ENCODE data around the gene MRE11. TPM values are rescaled to one million over a fixed set of nuclear protein-coding genes. Genes with fewer than 3 reads are reported as not detected.
"Not testable (repeated sequence)": the region's sequence is repeated elsewhere in the genome, so short reads cannot be mapped to it uniquely, and the experiment has no call there.

Gene MRE11
- total RNA-seq, 1 donor from 2014 or later, result 7.3 TPM

DNA sequence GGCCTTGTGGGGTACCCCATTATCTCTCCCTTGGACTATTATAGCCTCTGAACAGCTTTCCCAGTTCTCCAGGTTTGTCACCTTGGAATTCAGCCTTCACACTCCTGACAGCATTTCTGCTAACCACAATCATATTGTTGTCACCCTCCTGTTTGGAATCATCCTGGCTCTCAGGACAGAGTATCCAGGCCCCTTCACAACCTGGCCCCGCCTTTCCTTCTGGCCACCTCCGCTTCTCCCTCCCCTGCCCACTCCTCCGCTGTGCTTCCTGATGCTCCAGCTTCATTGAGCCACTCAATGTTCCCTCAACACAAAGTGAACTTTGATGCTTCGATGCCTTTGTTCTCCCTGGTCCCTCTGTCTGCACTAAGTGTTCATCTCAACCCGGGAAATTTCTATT, 95.5 kb downstream of the MRE11 start:
- Histone ChIP-seq H3K27me3 (ENCODE audit: low read depth) (peaks cover 47% of the 10 kb centered on the region), H3K4me1 (peaks cover 13% of the 10 kb centered on the region), H3K27ac (replicated peaks) (no peak overlapping the region), H3K4me3 (no peak overlapping the region), H3K36me3 (no peaks in the 10 kb centered on the region), H3K9me3 (replicated peaks) (no peaks in the 10 kb centered on the region)
- TF ChIP-seq CTCF (IDR thresholded peaks at IDR 0.05; ENCODE audit: borderline replicate concordance), result no peak
- intact Hi-C loops (cut with micrococcal nuclease), result no loop called here
- DNase-seq, result no peak

- peaks cover 9% of the 10 kb centered on the region for H3K9me3 ChIP-seq (replicated peaks)
- H3K4me1 ChIP-seq, result peaks cover 9% of the 10 kb centered on the region
- DNase-seq, result no peak
- H3K4me3 ChIP-seq, result no peak overlapping the region
- no peak for TF ChIP-seq CTCF (IDR thresholded peaks at IDR 0.05; ENCODE audit: borderline replicate concordance)
- no peaks in the 10 kb centered on the region for H3K36me3 ChIP-seq
- intact Hi-C loops (cut with micrococcal nuclease), result no loop called here
- H3K27ac ChIP-seq (replicated peaks), result no peak overlapping the region
- H3K27me3 ChIP-seq (ENCODE audit: low read depth), result peaks cover 33% of the 10 kb centered on the region
Observed at GRCh38 chr11:94396282-94396681, 97.4 kb downstream of the MRE11 start.

DNA sequence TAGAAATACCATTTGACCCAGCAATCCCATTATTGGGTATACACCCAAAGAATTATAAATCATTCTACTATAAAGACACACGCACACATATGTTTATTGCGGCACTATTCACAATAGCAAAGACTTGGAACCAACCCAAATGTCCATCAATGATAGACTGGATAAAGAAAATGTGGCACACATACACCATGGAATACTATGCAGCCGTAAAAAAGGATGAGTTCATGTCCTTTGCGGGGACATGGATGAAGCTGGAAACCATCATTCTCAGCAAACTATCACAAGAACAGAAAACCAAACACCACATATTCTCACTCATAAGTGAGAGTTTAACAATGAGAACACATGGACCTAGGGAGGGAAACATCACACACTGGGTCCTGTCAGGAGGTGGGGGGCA, 101.7 kb downstream of the MRE11 start:
- H3K36me3 ChIP-seq; intact Hi-C loops (cut with micrococcal nuclease); H3K4me1 ChIP-seq; H3K27ac ChIP-seq (replicated peaks); H3K27me3 ChIP-seq (ENCODE audit: low read depth); DNase-seq; H3K4me3 ChIP-seq: not testable (repeated sequence)
- peaks cover 24% of the 10 kb centered on the region for H3K9me3 ChIP-seq (replicated peaks)

DNA sequence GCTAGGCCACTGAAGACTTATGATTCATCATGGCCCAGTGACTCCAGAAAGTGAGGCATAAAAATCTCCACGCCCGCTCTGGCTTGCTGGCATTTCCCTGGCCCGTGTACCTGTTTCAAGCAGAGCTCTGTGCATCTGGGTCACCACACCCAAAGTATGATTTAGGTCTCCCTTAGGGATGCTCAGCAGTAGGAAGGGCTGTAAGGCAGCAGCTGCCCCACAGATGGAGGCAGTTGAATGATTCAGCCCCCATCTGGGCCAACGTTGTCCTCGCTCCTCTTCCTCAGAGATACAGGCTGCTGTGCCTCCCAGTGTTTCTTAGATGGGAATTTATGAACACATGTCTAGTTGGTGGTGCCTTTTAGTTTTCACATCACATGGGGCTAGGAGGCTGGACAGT, 114.0 kb downstream of the MRE11 start:
- intact Hi-C loops (cut with micrococcal nuclease), result no loop called here
- no peaks in the 10 kb centered on the region for H3K27me3 ChIP-seq (ENCODE audit: low read depth)
- TF ChIP-seq CTCF (IDR thresholded peaks at IDR 0.05; ENCODE audit: borderline replicate concordance), result no peak

DNA sequence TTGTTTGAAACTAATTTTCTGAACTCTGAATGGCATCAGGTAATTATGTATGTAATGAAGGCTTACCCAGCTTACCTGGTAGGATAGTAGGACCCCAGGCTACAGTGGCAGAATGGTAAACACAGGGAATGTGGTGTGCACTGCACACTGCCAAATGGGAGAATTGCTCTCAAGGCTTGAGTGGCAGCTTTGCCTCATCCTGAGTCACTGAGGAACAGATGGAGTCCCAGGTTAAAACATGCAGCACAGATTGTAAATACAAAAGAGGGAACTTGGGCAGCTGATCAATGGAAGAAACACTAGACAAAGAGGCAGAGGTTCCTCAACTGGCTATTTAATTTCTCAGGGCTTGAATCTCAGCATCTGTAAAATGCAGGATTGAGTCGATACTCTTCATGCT, 116.8 kb downstream of the MRE11 start:
- H3K9me3 ChIP-seq (replicated peaks), result no peaks in the 10 kb centered on the region
- no peak overlapping the region for H3K27ac ChIP-seq (replicated peaks)
- H3K4me1 ChIP-seq, result no peaks in the 10 kb centered on the region
- no peaks in the 10 kb centered on the region for H3K27me3 ChIP-seq (ENCODE audit: low read depth)
- H3K36me3 ChIP-seq, result no peaks in the 10 kb centered on the region
- no peak for DNase-seq
- H3K4me3 ChIP-seq, result no peak overlapping the region
- intact Hi-C loops (cut with micrococcal nuclease), result no loop called here
- no peak for TF ChIP-seq CTCF (IDR thresholded peaks at IDR 0.05; ENCODE audit: borderline replicate concordance)

More for the DNA sequence above, 114.0 kb downstream of the MRE11 start:
- no peaks in the 10 kb centered on the region for H3K9me3 ChIP-seq (replicated peaks)
- no peaks in the 10 kb centered on the region for H3K4me1 ChIP-seq
- H3K27ac ChIP-seq (replicated peaks), result no peak overlapping the region
- no peak for DNase-seq
- no peak overlapping the region for H3K4me3 ChIP-seq
- no peaks in the 10 kb centered on the region for H3K36me3 ChIP-seq

GRCh38 chr11:94370576-94370975, 123.1 kb downstream of the MRE11 start:
- H3K27ac ChIP-seq (replicated peaks); intact Hi-C loops (cut with micrococcal nuclease); H3K4me3 ChIP-seq; H3K27me3 ChIP-seq (ENCODE audit: low read depth); H3K9me3 ChIP-seq (replicated peaks); H3K36me3 ChIP-seq; DNase-seq; H3K4me1 ChIP-seq: not testable (repeated sequence)

Small RNA genes lying within 50 kb of the gene (microRNA-seq; reads per million reads assigned to microRNA genes)
- 3.1 reads per million, percentile 3 among the genes with 10 or more reads in this experiment for gene MIR548L

Other genes starting within 250 kb of the MRE11 start
- not detected for gene IZUMO1R, start 189.3 kb downstream of the MRE11 start, total RNA-seq
- 0.25 TPM for gene GPR83, start 92.4 kb downstream of the MRE11 start, total RNA-seq
- 4.4 TPM for gene ANKRD49, start 140 bp upstream of the MRE11 start, total RNA-seq
- gene C11orf97, start 18.6 kb upstream of the MRE11 start, total RNA-seq, result not detected
- gene FUT4, start 50.1 kb upstream of the MRE11 start, total RNA-seq, result 1.4 TPM
- gene PIWIL4, start 73.5 kb upstream of the MRE11 start, total RNA-seq, result 0.66 TPM

Measured in left ventricle myocardium inferior (tissue), 1 donor.